Islet precursor cell (in vitro differentiated cells): ENCODE measurements around the gene RBFOX2.
"Not testable (repeated sequence)": the region's sequence is repeated elsewhere in the genome, so short reads cannot be mapped to it uniquely, and the experiment has no call there.

ENCODE experiments used
- DNase-seq: peaks from one replicate; pipeline ENCODE4 v3.0.0-alpha.2; 2018

The RBFOX2 gene

DNA sequence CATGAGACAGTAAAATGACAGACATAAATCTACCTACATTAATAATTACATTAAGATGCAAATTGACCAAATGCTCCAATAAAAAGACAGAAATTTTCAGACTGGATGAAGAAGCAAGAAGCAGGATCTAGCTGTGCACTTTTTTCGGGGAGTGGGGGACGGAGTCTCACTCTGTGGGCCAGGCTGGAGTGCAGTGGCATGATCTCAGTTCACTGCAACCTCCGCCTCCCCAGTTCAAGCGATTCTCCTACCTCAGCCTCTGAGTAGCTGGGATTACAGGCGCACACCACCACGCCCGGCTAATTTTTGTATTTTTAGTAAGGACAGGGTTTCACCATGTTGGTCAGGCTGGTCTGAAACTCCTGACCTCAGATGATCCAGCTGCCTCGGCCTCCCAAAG is 222.0 kb downstream of the RBFOX2 start:
- DNase-seq, result not testable (repeated sequence)

DNA sequence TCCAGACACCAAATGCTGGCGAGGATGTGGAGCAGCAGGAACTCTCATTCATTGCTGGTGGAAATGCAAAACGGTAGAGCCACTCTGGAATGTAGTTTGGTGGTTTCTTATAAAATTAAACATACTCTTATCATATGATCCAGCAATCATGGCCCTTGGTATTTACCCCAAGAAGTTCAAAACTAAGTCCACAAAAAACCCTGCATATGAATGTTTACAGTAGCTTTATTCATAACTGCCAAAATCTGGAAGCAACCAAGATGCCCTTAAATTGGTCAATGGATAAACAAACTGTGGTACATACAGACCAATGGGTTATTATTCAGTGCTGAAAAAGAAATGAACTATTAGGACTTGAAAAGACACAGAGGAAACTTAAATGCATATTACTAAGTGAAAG is 223.2 kb downstream of the RBFOX2 start:
- no peak for DNase-seq

DNA sequence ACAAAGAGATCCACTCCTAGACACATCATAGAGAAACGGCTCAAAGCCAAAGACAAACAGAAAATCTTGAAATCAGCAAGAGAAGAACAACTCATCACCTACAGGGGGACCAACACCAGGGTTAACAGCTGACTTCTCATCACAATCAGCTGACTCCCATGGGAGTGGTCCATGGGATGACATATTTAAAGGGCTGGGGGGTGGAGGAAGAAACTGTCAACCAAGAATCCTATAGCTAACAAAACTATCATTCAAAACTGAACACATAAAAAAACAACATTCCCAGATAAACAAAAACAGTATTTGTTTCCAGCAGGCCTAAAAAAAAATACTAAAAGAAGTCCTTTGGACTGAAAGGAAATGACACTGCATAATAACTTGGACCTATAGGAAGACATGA is 224.2 kb downstream of the RBFOX2 start:
- no peak for DNase-seq

DNA sequence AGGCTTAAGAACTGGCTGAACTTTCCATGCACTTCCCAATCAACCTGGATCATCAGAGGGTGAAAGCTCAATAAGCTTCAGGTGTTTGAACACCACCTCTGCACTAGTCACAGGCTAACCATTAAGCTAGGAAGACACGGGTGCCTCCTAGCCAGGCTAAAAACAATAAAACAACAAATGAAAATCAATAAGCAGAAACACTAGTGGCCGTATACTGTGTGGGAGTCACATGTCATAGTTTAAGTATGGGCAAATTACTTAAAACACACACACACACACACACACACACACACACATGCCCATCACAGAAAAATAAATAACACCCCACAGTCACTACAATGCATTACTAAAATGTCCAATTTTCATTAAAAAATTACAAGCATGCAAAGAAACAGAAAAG is 225.7 kb downstream of the RBFOX2 start:
- no peak for DNase-seq

DNA sequence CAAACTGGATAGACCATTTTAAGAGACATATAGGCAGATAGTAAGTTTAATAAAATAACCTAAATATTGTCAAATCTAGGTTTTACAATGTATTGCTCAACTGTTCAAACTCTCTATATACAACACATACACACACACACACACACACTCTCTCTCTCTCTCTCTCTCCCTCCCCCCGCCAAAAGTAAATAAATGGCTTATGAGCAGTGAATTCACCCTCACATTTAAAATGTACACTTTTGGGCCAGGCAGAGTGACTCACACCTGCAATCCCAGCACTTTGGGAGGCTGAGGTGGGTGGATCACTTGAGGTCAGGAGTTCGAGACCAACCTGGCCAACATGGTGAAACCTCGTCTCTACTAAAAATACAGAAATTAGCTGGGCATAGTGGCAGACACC is 227.3 kb downstream of the RBFOX2 start:
- not testable (repeated sequence) for DNase-seq

DNA sequence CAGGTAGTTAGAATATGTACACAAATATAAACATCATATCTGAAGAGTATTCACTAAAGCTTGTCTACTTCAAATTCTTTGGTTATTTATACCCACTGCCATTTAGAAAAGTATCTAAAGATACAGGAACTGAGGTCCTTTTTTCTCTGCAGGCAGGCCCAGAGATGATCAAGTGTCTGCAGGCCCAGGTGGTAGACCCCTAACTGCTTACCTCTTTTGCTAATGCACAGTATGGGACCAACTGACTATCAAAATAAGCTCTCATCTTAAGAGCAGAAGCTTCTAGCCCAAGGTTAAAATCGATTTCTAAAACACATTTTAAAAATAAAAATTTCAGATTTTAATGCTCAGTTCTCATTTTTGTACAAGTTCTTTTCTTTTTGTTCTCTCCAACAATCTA is 229.5 kb downstream of the RBFOX2 start:
- no peak for DNase-seq

DNA sequence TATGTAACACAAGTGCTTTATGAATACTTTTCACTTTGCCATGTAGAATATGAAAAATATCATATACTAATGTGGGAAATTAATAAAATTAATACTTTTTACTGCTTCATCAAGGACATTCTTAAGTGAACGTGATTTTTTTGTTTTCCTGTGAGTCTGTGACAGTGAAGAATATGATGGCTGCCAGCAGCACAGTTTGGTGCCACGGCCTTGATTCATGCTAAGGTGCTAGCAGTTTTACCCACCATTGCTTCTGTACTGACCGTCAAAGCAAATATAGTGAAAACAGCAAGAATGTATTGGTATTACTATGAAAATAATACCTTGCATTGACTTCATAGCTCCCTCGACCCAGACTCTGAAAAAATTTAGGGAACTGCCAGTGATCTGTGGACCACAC is 231.2 kb downstream of the RBFOX2 start:
- no peak for DNase-seq

DNA sequence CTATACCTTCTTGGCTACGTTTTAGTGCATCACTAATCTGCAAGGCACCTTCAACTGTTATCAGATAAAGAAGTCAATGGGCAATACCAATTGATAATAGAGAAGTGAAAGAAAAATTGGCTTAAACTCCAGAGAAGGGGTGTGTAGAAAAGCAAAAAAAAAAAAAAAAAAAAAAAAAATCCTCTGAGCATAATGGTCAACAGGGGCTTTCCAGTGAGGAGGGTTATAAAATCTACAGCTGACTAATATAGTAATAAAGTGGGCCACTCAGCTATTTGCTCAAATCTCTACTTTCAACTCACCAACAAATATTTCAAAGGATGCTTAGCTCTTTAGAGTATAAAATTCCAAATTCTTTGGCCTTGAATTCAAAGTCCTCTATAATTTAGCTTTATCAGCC is 233.1 kb downstream of the RBFOX2 start:
- DNase-seq, result no peak

DNA sequence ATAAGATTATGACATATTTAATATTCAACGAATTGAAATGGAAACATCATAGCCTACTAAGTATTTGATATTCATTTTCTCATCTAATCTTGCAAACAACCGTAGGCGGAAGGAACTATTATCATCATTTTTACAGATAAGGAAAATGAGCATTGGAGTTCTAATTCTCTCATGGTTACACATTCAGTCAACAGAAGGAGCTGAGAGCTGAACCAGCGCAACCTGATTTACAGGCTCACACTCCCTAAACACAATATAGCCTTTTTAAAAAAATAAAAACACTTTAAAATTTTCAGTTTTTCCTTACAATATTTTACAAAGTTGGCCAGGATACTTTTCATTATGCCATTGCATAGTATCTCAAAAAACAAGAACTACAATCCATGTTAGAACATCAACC is 236.1 kb downstream of the RBFOX2 start:
- DNase-seq, result no peak

DNA sequence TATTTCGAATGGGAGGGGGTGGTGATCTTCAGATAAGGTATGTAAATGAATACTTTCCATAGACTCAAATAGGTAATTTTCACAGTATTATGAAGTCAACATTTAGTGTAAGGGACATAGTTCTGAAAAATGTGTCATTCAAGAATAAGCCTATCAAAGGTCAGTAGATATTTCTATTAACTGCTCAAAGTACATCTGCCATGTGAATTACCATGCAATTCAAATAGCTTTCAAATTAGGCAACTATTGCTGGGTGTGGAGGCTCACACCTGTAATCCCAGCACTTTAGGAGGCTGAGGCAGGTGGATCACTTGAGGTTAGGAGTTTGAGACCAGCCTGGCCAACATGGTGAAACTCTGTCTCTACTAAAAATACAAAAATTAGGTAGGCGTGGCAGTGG is 236.8 kb downstream of the RBFOX2 start:
- DNase-seq, result not testable (repeated sequence)

DNA sequence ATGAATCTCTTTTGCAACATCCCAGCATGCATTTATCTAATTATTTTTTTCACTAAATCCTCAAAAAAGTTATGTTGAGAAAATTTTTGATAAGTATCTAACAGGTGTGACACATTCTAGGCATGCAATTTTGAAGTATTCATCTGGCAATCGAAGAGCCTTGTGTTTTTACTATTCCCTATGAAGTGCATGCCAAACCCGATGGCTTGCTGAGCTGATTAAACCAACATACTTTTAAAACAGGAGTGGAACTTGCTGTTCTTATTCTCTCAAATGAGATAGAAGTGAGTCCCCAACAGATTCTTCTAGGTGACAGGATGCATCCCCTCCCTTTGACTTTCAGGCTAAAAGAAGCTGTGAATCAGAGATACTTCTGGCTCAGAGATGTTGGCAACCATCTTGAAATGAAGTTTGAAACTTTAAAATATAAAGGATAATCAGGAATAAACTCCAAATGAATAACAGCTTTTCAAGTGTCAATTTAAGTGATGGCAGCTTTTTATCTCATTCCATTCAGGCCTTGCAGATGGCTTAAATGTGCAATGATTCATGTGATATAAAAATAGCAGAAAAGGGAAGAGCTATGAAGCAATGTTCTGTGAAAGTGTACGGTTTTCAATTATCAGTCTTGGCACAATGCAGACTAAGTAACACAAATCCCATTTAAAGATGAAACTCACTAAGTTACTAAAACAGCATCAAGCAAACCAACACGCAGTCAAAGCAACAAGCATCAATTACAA is 243.3 kb downstream of the RBFOX2 start:
- DNase-seq, result no peak

DNA sequence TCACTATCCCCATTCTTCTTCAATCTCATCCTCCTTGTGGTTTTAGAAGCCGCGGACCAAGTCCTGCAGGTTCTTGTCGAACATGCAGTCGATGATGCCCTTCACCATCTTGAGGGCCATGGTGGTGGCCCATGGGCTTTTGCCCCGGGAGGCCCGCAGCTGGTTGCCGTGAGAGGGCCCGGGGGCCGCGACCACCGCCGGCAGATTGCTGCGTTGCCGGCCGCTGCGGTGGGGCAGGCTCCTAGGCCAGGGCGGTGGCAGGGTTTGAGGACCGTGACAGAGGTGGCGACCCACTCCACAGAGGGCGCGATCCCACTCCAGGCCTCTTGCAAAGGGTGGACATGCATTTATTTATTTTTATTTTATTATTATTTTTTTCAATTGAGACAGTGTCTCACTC is 244.0 kb downstream of the RBFOX2 start:
- no peak for DNase-seq

DNA sequence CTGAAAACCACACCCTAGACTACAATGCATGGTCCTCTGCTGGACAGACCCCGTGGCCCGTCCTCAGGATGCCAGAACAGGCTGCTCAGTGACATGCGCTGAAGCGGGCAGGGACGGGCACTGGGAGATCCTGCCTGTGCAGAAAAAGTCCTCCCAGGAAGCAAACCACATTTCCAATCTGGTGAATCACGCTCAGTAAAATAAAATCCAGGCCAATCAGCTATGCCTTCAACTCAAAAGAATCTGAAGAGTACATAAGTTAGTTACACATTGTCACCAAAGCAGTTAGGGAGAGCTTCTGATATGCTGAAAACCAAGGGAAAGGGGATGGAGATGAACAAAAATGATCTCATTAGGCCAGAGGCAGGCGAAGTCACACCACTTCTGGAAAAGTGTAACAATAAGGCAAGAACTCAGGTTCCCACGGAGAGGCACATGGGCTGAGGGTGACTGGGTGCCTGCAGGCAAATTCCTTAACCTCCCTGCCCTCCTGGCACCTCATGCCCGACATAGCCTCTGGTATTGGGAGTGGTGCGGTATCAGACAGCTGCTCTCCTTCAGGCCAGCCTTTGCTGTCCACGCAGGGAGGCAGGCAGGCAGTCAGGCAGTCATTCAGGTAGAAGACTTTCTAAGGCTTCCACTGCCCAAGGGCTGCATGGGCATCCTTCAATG is 244.5 kb downstream of the RBFOX2 start:
- DNase-seq, result no peak

DNA sequence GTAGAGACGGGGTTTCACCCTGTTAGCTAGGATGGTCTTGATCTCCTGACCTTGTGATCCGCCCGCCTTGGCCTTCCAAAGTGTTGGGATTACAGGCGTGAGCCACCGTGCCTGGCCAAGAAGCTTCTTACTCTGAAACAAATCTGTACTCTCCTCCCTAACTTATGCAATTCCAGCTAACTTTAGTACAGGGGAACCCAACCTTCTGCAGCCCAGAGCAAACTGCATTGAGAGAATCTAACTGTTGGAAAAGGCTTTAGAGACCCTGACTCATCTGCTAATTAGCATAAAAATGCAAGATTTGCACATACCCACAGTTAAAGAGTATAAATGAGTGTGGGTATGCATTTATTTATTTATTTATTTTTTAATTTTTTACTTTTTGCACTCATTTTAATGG is 246.1 kb downstream of the RBFOX2 start:
- no peak for DNase-seq

DNA sequence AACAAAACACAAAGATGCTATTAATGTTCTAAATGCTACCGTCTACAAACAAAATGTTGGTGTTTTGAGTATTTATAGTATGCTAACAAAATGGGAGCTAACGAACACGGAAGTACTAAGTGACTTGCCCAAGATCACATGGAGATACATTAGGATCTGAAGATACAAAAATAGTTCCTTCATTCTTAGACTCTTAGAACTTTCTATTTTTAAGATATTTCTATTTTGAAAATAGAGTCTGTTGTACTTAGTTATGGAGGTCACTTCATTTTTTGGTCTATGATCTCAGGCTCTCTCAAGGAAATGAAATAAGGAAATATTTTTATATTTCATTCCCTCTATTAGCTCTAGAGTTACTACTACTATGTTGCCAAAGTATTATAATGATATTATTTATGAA is 246.7 kb downstream of the RBFOX2 start:
- DNase-seq, result no peak

DNA sequence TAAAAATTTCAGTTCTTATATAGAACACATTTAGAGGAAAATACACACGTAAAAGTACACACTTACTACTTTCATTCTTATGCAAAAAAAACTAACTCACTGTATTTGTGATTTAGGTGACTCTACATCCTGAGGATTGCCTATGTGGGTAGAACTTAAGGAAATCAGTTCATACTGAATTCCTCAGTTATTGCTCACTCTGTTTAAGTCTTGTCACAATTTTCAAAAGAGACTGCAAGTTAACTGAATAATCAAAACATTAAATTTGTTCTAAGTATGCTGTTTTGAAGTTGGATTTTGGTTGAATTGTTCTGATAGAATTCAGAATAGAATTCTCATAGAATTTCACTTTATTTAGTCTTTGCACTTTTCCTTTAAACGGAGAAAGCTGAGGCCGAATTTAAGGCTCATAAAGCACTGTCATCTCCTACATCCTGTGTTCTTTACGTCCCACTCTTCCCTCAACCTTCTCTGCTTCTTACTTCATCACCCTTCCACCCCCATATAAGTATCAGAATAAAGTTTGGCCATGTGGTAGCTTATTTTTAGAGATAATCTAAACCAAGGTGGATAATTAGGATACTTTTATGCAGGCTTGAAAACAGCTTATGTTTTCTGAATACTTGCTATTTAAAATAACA is 251.2 kb downstream of the RBFOX2 start:
- DNase-seq, result no peak

DNA sequence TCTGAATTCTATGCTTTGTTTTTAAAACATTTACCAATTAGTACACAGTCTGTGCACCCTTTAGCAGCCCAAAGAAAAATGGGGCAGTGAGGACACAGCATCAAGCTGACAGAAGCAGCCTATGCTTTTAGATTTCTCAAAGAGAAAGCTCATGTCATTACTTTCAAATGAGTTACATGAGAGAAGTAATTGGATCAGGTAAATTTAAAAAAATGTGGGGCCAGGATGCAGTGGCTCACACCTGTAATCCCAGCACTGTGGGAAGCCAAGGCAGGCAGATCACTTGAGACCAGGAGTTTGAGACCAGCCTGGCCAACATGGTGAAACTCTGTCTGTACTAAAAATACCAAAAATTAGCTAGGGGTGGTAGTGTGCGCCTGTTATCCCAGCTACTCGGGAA is 253.3 kb downstream of the RBFOX2 start:
- DNase-seq, result no peak

DNA sequence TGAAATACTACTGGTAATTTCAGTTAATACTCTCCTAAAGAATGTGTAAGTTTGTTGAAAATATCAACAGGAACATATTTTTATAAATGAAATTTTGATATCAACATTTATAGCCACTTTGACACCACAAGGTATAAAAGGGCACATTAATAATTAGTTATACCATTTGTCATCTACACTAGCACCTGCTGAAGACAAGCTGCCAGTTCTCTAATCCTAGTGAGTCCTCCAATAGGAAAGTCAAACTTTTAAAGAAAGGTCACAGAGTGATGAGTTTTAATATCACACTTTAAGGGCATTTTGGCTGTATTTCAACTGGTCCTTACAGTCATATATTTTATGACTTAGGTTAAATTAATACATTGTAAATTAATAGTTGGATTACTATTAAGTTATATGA is 258.6 kb downstream of the RBFOX2 start:
- DNase-seq, result no peak

DNA sequence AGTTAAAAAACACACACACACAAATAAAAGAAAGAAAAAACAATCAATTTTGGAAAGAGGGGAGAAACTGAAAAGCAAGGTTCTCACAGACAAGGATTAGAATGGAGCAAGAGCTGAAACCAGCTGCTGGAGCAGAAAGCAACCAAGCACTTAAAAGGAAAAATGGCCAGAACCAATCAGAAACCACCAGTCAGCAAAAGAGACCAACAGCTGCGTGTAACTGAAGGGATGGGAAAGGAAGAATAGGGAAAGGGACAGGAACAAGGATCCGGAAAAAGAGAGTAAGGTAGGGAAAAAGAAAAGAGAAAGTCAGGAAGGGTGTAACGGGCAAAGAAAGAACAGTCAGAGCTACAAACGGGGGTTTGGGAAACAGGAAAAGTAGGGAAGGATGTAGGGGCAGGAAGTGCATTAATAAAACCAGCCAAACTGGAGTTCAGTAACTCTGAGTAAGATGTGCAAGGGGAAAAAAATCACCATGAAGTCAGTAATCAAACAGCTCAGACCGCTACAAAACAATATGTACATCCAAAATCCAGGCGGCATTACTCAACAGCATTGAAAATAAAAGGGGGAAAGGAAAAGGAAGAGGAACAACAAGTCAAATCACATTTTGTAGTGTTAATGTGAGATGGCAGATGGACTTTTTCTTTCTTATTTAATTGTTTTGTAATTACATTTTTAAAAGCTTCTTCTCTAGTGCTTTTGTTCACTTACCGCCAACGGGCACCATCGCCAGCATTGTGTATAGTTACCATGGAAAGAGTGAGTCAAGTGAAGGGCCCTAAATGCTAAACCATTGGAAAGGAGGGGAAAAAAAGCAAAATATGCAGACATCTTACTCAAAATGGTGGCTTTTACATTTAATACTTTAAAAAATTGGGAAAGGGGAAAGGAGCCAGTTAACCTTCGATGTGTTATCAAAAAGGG is 261.7 kb downstream of the RBFOX2 start:
- DNase-seq, result no peak

DNA sequence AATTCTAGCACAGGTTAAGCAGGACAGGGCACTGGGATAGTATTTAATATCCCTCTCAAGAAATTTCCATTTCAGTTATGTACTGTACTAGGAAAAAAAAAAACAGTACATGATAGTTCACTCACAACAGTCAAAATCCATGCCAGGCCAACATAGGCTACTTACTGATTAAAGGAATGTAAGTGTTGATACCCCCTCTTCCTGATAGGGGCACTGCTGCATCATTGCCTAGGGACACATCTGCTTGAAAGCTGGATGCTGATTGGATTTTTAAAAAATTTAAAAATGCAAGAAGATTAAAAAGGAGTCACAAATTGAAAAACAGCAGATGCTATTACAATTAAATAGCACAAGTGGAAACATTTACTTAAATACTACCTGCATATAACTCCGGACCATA is 267.6 kb downstream of the RBFOX2 start:
- no peak for DNase-seq

DNA sequence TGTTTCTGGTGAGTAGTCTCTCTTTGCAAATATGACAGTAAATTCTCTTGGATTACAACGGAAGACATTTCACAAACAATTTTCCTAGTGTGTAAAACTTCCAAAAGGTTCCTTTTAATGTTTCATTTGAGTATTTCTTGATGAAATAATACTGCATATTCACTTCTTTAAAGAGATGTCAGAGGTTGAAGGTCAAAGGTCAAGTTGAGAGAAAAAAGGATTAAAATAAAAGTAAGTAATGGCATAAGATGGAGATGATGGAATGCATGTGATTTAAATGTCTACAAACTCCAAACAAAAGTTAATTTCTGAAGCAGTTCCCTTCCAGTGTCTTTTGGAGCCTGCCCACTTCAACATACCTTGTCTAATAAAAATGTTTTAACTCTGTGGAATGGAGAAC is 270.2 kb downstream of the RBFOX2 start:
- no peak for DNase-seq

DNA sequence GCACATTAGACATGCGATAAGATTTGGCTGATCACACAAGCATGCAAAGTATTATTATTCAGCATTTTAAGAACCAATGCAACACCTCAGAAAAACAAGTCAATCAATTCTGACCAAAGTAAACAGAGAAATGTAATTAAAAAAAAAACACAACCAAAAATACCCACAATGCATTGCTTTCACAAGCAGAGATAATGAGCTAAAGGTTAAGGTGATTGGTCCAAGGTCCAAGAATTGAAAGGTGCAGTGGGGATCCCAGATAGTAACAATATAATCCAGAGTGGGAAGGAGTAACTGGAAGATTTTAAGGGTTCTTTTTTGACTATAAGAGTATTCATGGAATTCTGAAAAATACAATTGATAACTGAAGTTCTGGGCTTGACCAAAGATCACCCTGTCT is 271.9 kb downstream of the RBFOX2 start:
- no peak for DNase-seq

DNA sequence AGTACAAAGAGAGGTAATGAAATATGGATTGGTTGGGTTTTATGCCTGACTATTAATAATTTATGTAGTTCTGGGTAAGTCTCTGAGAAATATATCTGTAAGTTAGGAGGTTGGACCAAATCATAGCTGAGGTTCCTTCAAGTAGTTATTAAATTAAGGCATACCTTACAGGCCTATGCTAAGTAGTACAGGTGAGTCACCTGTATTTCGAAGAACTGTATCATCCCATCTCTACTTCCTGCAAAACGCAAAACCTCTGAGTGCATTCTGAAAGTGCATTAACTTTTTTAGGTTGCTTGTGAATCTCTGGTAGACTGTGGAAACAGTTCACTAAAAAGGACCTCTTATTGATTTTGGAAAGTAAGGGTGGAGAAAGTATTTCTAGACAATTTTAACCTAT is 273.9 kb downstream of the RBFOX2 start:
- no peak for DNase-seq

DNA sequence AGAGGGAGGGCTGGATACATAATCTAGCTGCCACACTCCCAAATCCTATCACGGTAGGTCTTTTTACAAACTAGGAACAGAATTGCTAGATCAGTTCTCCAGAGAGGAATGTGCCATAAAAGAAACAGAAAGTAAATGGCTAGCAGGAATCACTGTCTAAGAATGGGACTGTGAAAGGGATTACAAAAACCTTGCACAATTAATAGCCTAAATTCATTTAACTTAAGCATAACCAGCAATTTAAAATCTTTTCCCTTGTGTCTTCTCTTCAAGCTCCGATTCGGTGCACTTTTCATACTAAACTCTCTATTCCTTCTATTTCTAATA is 275.8 kb downstream of the RBFOX2 start:
- no peak for DNase-seq
